SK-N-SH treated with all-trans-retinoic acid at 6 μM for 48 hours (cell line): Measurements from ENCODE around the gene GRID1.

ENCODE experiments used
- ATAC-seq: fragments of 200-7000 bp; cut with Tn5 transposase; 3 replicates; pipeline ENCODE4 v1.9.1; 2020; ENCODE audit warnings: mild to moderate bottlenecking, moderate library complexity
- ARNTL ChIP-seq: fragments of 450-650 bp; formaldehyde crosslinking; IDR thresholded peaks from 2 replicates; pipeline ENCODE4 v1.5.0; 2020; ENCODE audit warnings: low read depth, mild to moderate bottlenecking, moderate library complexity, borderline replicate concordance
- BACH2 ChIP-seq: fragments of 250-450 bp; sonication (Bioruptor Pico); IDR thresholded peaks from 2 replicates; pipeline ENCODE4 v1.9.0; 2021; ENCODE audit warnings: mild to moderate bottlenecking, borderline replicate concordance
- CSDC2 ChIP-seq: fragments of 250-450 bp; sonication (Bioruptor Pico); IDR thresholded peaks from 2 replicates; pipeline ENCODE4 v1.5.0; 2020; ENCODE audit warnings: mild to moderate bottlenecking, moderate library complexity
- ESRRG ChIP-seq: fragments of 250-450 bp; sonication (Bioruptor Pico); IDR thresholded peaks from 2 replicates; pipeline ENCODE4 v1.6.1; 2021; ENCODE audit warnings: mild to moderate bottlenecking
- GLIS3 ChIP-seq: fragments of 250-450 bp; sonication (Bioruptor Pico); IDR thresholded peaks from 2 replicates; pipeline ENCODE4 v1.5.0; 2020; ENCODE audit warnings: mild to moderate bottlenecking, moderate library complexity
- ISL1 ChIP-seq: fragments of 250-450 bp; sonication (Bioruptor Pico); IDR thresholded peaks from 2 replicates; pipeline ENCODE4 v2.1.2; 2022; ENCODE audit warnings: mild to moderate bottlenecking, moderate library complexity
- PPARA ChIP-seq: fragments of 250-450 bp; sonication (Bioruptor Pico); IDR thresholded peaks from 2 replicates; pipeline ENCODE4 v1.5.0; 2020; ENCODE audit warnings: mild to moderate bottlenecking, borderline replicate concordance
- RARB ChIP-seq: fragments of 250-450 bp; sonication (Bioruptor Pico); IDR thresholded peaks from 2 replicates; pipeline ENCODE4 v1.8.0; 2021; ENCODE audit warnings: mild to moderate bottlenecking, moderate library complexity
- SNAI2 ChIP-seq: fragments of 250-450 bp; sonication (Bioruptor Pico); IDR thresholded peaks from 2 replicates; pipeline ENCODE4 v1.5.0; 2020; ENCODE audit warnings: mild to moderate bottlenecking, moderate library complexity
- TCF4 ChIP-seq: fragments of 250-450 bp; sonication (Bioruptor Pico); IDR thresholded peaks from 2 replicates; pipeline ENCODE4 v1.8.0; 2021; ENCODE audit warnings: mild to moderate bottlenecking, moderate library complexity, borderline replicate concordance
- TOX ChIP-seq: fragments of 250-450 bp; sonication (Bioruptor Pico); IDR thresholded peaks from 2 replicates; pipeline ENCODE4 v1.8.0; 2021; ENCODE audit warnings: mild to moderate bottlenecking, moderate library complexity, borderline replicate concordance
- ZC3H10 ChIP-seq: fragments of 250-450 bp; sonication (Bioruptor Pico); IDR thresholded peaks from 2 replicates; pipeline ENCODE4 v1.5.1; 2021; ENCODE audit warnings: mild to moderate bottlenecking, moderate library complexity
- ZFP3 ChIP-seq: fragments of 250-450 bp; sonication (Bioruptor Pico); IDR thresholded peaks from 2 replicates; pipeline ENCODE4 v1.5.0; 2020; ENCODE audit warnings: mild to moderate bottlenecking, moderate library complexity
- ZFP30 ChIP-seq: fragments of 450-650 bp; formaldehyde crosslinking; IDR thresholded peaks from 2 replicates; pipeline ENCODE4 v1.5.0; 2022; ENCODE audit warnings: mild to moderate bottlenecking, moderate library complexity
- ZNF565 ChIP-seq: fragments of 450-650 bp; formaldehyde crosslinking; conservative IDR thresholded peaks from 2 replicates; pipeline ENCODE4 v1.5.0; 2020; ENCODE audit warnings: low read depth, mild to moderate bottlenecking, moderate library complexity
- ZNF70 ChIP-seq: fragments of 450-650 bp; formaldehyde crosslinking; IDR thresholded peaks from 2 replicates; pipeline ENCODE4 v1.5.0; 2020; ENCODE audit warnings: mild to moderate bottlenecking, moderate library complexity
- ZNF8 ChIP-seq: fragments of 450-650 bp; formaldehyde crosslinking; IDR thresholded peaks from 2 replicates; pipeline ENCODE4 v1.5.0; 2020; ENCODE audit warnings: mild to moderate bottlenecking, moderate library complexity
- TF ChIP-seq, protein P1 (sequence below): fragments of 250-450 bp; sonication (Bioruptor Pico); IDR thresholded peaks from 2 replicates; pipeline ENCODE4 v1.5.1; 2020; ENCODE audit warnings: low read depth, mild to moderate bottlenecking, moderate library complexity
- TF ChIP-seq, protein P2 (sequence below): fragments of 250-450 bp; sonication (Bioruptor Pico); IDR thresholded peaks from 2 replicates; pipeline ENCODE4 v1.8.0; 2021; ENCODE audit warnings: low read depth, mild to moderate bottlenecking, moderate library complexity, borderline replicate concordance
- TF ChIP-seq, protein P3 (sequence below): fragments of 250-450 bp; sonication (Bioruptor Pico); IDR thresholded peaks from 2 replicates; pipeline ENCODE4 v1.5.1; 2021; ENCODE audit warnings: mild to moderate bottlenecking, moderate library complexity
- TF ChIP-seq, protein P4 (sequence below): fragments of 250-450 bp; sonication (Bioruptor Pico); IDR thresholded peaks from 2 replicates; pipeline ENCODE4 v1.5.0; 2020; ENCODE audit warnings: mild to moderate bottlenecking, moderate library complexity

The GRID1 gene

DNA sequence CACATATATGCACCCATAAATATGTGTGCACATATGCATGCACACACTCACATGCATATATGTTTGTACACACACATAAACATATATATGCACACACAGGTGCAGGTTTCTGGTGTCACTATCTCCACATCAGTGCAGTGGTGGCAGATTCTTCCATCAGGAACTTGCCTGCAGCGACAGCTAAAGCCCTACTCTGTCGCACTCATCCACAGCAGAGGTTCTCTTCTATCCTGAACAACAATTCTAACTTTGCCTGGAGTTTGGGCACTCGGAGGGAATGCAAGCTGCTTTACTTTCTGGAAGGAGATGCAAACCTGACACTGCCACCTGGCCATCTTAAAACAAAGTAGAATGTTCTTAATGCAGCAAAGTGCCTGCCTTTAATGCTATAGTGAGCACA, 745.8 kb downstream of the GRID1 start:
- no peak for ATAC-seq
- TF ChIP-seq, protein P1, sequence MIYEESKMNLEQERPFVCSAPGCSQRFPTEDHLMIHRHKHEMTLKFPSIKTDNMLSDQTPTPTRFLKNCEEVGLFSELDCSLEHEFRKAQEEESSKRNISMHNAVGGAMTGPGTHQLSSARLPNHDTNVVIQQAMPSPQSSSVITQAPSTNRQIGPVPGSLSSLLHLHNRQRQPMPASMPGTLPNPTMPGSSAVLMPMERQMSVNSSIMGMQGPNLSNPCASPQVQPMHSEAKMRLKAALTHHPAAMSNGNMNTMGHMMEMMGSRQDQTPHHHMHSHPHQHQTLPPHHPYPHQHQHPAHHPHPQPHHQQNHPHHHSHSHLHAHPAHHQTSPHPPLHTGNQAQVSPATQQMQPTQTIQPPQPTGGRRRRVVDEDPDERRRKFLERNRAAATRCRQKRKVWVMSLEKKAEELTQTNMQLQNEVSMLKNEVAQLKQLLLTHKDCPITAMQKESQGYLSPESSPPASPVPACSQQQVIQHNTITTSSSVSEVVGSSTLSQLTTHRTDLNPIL (CRISPR knock-in tag), result no peak
- TF ChIP-seq, protein P2, sequence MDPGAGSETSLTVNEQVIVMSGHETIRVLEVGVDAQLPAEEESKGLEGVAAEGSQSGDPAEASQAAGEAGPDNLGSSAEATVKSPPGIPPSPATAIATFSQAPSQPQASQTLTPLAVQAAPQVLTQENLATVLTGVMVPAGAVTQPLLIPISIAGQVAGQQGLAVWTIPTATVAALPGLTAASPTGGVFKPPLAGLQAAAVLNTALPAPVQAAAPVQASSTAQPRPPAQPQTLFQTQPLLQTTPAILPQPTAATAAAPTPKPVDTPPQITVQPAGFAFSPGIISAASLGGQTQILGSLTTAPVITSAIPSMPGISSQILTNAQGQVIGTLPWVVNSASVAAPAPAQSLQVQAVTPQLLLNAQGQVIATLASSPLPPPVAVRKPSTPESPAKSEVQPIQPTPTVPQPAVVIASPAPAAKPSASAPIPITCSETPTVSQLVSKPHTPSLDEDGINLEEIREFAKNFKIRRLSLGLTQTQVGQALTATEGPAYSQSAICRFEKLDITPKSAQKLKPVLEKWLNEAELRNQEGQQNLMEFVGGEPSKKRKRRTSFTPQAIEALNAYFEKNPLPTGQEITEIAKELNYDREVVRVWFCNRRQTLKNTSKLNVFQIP, result no peak
- TF ChIP-seq, protein P3, sequence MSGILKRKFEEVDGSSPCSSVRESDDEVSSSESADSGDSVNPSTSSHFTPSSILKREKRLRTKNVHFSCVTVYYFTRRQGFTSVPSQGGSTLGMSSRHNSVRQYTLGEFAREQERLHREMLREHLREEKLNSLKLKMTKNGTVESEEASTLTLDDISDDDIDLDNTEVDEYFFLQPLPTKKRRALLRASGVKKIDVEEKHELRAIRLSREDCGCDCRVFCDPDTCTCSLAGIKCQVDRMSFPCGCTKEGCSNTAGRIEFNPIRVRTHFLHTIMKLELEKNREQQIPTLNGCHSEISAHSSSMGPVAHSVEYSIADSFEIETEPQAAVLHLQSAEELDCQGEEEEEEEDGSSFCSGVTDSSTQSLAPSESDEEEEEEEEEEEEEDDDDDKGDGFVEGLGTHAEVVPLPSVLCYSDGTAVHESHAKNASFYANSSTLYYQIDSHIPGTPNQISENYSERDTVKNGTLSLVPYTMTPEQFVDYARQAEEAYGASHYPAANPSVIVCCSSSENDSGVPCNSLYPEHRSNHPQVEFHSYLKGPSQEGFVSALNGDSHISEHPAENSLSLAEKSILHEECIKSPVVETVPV (CRISPR knock-in tag), result no peak
- TF ChIP-seq ISL1 (CRISPR knock-in tag) (no peak), ESRRG (CRISPR knock-in tag) (no peak), GLIS3 (CRISPR knock-in tag) (no peak), TOX (CRISPR knock-in tag) (no peak), BACH2 (CRISPR knock-in tag) (no peak), ARNTL (CRISPR knock-in tag) (no peak), ZFP30 (CRISPR knock-in tag) (no peak), ZNF8 (no peak), PPARA (no peak), TCF4 (CRISPR knock-in tag) (no peak), ZNF70 (no peak)

DNA sequence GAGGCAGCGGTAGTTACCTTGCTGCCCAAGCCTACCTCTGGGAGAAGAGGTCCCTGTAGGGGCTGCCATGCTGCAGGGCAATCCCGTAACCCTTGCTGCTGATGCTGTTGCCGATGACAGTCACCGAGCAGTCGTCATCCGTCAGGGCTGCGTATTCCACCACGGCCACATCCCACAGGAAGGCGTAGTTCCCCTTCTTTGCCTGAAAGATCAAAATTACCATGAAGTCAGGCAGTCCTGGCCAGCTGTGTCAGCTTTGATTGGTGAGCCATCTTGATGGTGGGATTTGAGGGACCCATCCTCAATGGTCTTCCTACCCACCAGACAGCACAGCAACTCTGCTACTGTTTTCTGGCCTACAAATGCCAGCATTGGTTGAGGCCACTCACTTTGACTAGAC, 746.8 kb downstream of the GRID1 start:
- no peak for TF ChIP-seq ZNF565 (CRISPR knock-in tag)
- no peak for TF ChIP-seq ZFP3 (CRISPR knock-in tag)
- TF ChIP-seq RARB, result no peak
- no peak for TF ChIP-seq ZNF8
- no peak for TF ChIP-seq SNAI2 (CRISPR knock-in tag)
- TF ChIP-seq BACH2 (CRISPR knock-in tag), result no peak
- no peak for TF ChIP-seq CSDC2 (CRISPR knock-in tag)
- TF ChIP-seq, protein P2, result no peak
- TF ChIP-seq GLIS3 (CRISPR knock-in tag), result no peak
- no peak for TF ChIP-seq ZFP30 (CRISPR knock-in tag)
- TF ChIP-seq, all 23 proteins: peak for 0

DNA sequence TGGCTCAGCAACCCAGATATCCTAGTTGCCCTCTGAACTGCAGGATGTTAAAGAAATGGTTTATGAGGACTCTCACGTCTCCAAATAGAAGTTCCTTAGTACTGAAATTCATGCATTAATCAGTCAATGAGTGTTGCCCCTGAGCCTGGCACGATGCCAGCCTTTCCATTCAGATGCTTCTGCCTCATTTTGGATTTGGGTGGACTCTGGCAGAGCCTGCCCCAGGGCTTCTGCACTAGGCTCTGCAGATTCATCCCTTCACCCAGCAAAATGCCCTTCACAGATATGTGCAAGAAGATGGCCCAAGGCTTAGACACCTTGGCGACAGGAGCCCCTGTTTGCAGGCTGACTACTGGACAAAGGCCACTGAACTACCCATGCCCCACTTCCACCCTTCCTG, 747.8 kb downstream of the GRID1 start:
- TF ChIP-seq, protein P1 (CRISPR knock-in tag), result no peak
- TF ChIP-seq GLIS3 (CRISPR knock-in tag), result no peak
- TF ChIP-seq ARNTL (CRISPR knock-in tag), result no peak
- no peak for TF ChIP-seq ESRRG (CRISPR knock-in tag)
- TF ChIP-seq, all 23 proteins: peak for 0
- no peak for ATAC-seq

More for the DNA sequence above, 746.8 kb downstream of the GRID1 start:
- ATAC-seq, result no peak

DNA sequence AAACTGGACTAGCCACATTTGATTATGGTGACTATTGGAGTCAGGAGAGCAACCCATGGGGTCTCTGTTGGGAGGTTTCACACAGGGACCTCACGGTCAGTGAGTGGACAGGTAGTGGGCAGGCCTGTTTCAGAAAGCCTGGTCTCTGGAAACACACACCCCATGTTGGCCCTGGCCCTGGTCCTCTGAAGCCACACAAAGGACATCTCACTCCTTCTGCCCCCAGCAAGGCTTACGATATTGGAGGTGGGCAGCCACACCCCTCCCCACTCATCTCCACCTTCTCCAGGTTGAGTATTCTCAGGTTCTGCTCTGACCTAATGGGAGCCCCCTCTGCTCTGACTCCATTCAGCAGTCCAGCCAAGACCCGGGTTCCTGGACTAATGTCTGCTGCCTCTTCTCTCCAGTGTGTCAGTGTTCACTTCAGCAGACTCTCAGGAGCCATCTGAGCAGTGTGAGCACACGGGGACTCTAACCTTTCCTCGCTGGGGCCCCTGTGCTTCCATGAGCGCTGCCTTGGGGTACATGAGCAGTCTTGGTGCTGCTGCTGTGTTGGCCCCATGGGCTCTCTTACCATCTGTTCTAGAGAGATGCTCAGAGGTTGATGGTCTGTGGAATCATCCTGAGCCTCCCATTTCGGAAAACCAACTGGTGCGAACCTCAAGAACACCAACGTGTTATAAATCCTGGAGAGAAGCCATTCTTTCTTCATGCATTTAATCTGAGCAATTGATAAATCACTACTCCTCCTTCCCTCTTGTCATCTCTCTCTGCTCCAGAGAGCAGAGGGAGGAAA, 748.6 kb downstream of the GRID1 start:
- no peak for ATAC-seq
- TF ChIP-seq SNAI2 (CRISPR knock-in tag) (no peak), ESRRG (CRISPR knock-in tag) (no peak), ZC3H10 (no peak), ARNTL (CRISPR knock-in tag) (no peak), ZFP30 (CRISPR knock-in tag) (no peak), PPARA (no peak), BACH2 (CRISPR knock-in tag) (no peak), ISL1 (CRISPR knock-in tag) (no peak), ZNF70 (no peak), TCF4 (CRISPR knock-in tag) (no peak), GLIS3 (CRISPR knock-in tag) (no peak), ZNF8 (no peak)
- TF ChIP-seq, protein P4, sequence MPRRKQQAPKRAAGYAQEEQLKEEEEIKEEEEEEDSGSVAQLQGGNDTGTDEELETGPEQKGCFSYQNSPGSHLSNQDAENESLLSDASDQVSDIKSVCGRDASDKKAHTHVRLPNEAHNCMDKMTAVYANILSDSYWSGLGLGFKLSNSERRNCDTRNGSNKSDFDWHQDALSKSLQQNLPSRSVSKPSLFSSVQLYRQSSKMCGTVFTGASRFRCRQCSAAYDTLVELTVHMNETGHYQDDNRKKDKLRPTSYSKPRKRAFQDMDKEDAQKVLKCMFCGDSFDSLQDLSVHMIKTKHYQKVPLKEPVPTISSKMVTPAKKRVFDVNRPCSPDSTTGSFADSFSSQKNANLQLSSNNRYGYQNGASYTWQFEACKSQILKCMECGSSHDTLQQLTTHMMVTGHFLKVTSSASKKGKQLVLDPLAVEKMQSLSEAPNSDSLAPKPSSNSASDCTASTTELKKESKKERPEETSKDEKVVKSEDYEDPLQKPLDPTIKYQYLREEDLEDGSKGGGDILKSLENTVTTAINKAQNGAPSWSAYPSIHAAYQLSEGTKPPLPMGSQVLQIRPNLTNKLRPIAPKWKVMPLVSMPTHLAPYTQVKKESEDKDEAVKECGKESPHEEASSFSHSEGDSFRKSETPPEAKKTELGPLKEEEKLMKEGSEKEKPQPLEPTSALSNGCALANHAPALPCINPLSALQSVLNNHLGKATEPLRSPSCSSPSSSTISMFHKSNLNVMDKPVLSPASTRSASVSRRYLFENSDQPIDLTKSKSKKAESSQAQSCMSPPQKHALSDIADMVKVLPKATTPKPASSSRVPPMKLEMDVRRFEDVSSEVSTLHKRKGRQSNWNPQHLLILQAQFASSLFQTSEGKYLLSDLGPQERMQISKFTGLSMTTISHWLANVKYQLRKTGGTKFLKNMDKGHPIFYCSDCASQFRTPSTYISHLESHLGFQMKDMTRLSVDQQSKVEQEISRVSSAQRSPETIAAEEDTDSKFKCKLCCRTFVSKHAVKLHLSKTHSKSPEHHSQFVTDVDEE (CRISPR knock-in tag), result no peak
- TF ChIP-seq, protein P2, result no peak
